HG02885 (cell line): ENCODE measurements around the gene C11orf16.
"Not testable (repeated sequence)": the region's sequence is repeated elsewhere in the genome, so short reads cannot be mapped to it uniquely, and the experiment has no call there.

Experiments
- ATAC-seq: cut with Tn5 transposase; IDR thresholded peaks from one replicate; pipeline ENCODE4 v1.9.1; 2021; ENCODE audit warnings: mild to moderate bottlenecking; ENCODE audit not compliant: unreplicated experiment, poor library complexity

The C11orf16 gene

DNA sequence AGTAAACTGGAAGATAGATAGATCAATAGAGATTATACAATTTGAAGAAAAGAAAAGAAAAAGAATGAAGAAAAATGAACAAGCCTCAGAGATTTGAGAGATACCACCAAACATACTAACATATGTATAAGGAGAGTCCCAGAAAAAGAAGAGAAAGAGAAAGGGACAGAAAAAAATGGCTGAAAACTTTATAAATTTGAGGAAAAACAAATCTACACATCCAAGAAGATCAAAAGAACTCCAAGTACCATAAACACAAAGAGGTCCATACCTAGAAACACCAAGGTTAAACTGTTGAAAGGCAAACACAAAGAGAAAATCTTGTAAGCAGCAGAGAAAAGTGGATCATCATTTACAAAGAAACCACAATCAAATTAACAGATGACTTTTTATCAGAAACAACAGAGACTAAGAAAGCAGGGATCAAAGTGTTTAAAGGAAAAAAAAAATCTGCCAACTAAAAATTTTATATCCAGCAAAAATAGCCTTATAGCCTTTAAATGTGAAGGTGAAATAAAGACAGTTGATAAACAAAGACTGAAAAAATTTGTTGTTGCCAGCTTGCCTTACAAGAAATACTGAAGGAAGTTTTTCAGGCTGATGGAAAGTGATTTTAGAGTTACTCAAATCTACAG lies 33.5 kb downstream of the C11orf16 start:
- ATAC-seq = no peak

DNA sequence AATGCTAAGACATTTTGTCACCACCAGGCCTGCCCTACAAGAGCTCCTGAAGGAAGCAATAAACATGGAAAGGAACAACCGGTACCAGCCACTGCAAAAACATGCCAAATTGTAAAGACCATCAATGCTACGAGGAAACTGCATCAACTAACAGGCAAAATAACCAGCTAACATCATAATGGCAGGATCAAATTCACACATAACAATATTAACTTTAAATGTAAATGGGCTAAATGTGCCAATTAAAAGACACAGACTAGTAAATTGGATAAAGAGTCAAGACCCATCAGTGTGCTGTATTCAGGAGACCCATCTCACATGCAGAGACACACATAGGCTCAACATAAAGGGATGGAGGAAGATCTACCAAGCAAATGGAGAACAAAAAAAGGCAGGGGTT lies 41.6 kb downstream of the C11orf16 start:
- not testable (repeated sequence) for ATAC-seq

- ATAC-seq = no peak
Observed at GRCh38 chr11:8886322-8886721, 46.4 kb downstream of the C11orf16 start.

DNA sequence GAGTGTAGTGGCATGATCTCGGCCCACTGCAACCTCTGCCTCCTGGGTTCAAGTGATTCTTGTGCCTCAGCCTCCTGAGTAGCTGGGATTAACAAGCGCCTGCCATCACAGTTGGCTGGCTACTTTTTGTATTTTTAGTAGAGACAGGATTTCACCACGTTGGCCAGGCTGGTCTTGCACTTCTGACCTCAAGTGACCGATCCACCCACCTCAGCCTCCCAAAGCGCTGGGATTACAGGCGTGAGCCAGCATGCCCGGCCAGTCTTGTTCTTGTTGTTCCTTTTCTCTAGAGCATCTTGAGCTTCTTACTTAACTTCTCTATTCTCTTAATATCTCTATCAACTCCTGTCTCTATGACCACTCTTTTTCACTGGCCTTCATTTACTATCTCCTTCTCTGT lies 51.2 kb downstream of the C11orf16 start:
- not testable (repeated sequence) for ATAC-seq

GRCh38 chr11:8878771-8879170 lies 54.0 kb downstream of the C11orf16 start:
- no peak for ATAC-seq

GRCh38 chr11:8873741-8874405 lies 58.9 kb downstream of the C11orf16 start:
- no peak for ATAC-seq

- ATAC-seq = no peak
Observed at GRCh38 chr11:8871962-8872361, 60.8 kb downstream of the C11orf16 start.

DNA sequence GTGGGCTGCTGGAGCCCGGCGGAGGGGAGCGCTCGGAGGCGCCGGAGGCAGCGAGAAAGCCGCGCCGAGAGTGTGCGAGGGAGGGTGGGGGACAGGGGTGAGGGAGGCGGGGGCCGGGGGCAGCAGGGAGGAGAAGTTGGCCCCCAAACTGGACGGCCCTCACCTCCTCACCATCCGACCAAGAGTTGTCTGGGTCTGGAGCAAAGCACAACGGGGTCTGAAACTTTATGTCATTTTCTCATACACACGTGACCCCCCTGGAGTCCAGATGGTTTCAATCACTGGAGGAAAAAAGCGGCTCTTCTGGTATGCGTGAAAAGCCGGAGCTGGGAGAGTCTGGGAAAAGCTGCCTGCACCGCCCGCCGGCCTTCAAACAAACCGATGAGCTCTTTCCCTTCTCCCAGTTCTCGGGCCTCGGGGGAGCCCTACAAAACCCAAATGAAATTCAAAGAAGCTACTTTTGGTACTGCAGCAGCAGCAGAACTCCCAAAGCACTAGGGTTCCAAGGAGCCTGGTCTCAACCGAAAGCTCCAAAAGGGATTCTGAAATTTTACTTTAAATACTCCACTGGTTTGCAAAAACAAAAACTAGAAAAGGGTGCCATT lies 61.5 kb downstream of the C11orf16 start:
- ATAC-seq = no peak

DNA sequence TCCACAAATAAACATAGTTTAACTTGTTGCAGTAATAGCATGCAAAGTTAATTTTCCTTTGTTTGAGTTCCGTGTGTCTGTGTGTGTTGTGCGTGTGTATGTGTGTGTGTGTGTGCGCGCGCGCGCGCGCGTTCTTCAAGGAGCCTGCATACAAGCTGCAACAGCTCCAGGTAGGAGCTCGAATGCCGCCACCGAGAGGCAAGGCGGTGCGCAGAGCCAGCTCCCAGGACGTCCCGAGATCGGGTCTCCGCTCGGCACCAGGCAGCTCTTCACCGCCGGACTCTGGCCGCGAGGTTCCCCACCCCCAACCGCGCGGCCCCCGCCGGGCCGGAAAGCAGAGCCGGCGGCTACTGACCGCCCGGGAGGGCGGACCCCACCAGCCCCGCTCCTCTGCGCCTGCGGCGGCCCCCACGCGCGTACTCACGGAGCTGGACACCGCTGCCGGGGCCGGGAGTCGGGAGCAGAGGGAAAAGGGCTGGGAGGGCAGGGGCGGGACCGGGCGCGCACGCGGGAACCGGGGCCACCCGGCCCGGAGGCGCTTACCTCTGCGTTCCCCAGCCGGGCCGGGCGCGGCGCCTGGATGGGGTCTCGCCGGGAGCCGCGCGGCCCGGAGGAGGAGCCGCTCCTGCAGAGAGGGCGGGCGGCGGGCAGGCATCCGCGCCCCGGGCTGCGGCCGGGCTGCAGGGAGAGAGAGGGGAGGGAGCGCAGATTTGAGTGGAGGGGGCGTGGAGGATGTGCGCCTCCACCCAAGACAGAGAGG lies 62.2 kb downstream of the C11orf16 start:
- no peak for ATAC-seq
